ENCODE measurements around the gene CDH13. TPM values are rescaled to one million over a fixed set of nuclear protein-coding genes. Genes with fewer than 3 reads are reported as not detected.
A peak's percentile ranks its signal among the peaks of the same experiment; 100 is the strongest.

CDH13 gene
- total and polyA plus RNA-seq, 2 donors (not counting 1 experiment from before 2014, with no cell fraction given) = 27.6 to 96.7 TPM

DNA sequence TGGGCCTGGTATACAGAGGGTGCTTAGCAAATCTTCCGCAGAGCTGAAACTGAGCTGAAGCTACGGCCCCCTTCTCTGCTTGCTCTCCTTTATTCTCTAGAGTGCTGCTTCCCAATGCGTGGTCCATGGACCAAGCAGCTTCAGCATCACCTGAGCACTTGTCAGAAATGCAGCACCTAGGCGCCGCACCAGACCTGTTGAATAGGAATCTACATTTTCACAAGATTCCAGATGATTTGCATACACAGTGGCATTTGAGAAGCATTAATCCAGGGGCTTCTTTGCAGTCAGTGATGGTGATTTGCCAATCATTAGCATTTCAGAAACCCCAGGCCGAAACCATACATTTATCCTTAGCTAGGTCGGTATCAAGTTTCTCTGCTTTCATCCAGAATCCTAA is 204.2 kb downstream of the CDH13 start:
- no peak overlapping the region for H3K4me2 ChIP-seq (ENCODE audit: extremely low read depth, insufficient read depth, low read length)
- H3K79me2 ChIP-seq (ENCODE audit: control insufficient read depth, insufficient read depth, low read length) = no peaks in the 10 kb centered on the region
- no peak overlapping the region for H3K27ac ChIP-seq (ENCODE audit: insufficient read depth, low read length)
- no peaks in the 10 kb centered on the region for H3K36me3 ChIP-seq (ENCODE audit: control insufficient read depth, insufficient read depth, low read length)
- H2AFZ ChIP-seq (ENCODE audit: low read length) = no peak overlapping the region
- DNase-seq (ENCODE audit: low read depth in 2 of 2) = no peak
- H3K4me1 ChIP-seq (ENCODE audit: control insufficient read depth, extremely low read depth, insufficient read depth, low read length) = no peaks in the 10 kb centered on the region
- H4K20me1 ChIP-seq (ENCODE audit: control insufficient read depth, extremely low read depth, insufficient read depth, low read length) = no peaks in the 10 kb centered on the region
- no peak overlapping the region for H3K9ac ChIP-seq (ENCODE audit: insufficient read depth, low read length)
- TF ChIP-seq EZH2 (IDR thresholded peaks at IDR 0.05; ENCODE audit: low read length, missing control alignments) (no peak), CTCF (conservative IDR thresholded peaks at IDR 0.05 in 1 of 2, IDR thresholded peaks at IDR 0.05 in 1 of 2; ENCODE audit: low read depth in 1 of 2, low read length in 2 of 2) (no peak)
- H3K9me3 ChIP-seq (ENCODE audit: control insufficient read depth, insufficient read depth, low read depth, low read length) = no peaks in the 10 kb centered on the region
- H3K27me3 ChIP-seq (ENCODE audit: control insufficient read depth, insufficient read depth, low read length) = no peaks in the 10 kb centered on the region
- no peak overlapping the region for H3K4me3 ChIP-seq (replicated peaks in 1 of 4; ENCODE audit: control extremely low read depth in 1 of 4, insufficient read depth in 1 of 4, low read depth in 3 of 4, low read length in 4 of 4)

DNA sequence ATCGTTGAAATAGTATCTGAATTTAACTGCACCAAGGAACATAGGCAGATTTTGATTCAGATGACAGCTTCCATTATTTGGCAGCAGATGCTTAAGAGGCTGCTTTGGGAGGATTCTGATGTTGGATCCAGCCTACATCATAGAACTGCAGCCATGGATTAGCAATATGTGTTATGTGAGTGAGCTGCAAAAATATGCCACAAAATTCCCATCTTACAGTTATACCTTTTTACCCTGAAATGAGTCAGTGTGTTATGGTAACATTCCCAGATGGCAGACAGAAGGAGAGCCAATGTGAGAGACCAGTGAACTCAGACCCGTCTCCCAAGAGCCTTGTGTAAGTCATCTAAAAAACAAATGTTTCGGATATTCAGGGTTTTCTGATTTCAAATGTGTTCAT is 206.1 kb downstream of the CDH13 start:
- H3K9me3 ChIP-seq (ENCODE audit: control insufficient read depth, insufficient read depth, low read depth, low read length) = no peaks in the 10 kb centered on the region
- no peaks in the 10 kb centered on the region for H3K79me2 ChIP-seq (ENCODE audit: control insufficient read depth, insufficient read depth, low read length)
- H3K27ac ChIP-seq (ENCODE audit: insufficient read depth, low read length) = no peak overlapping the region
- H3K27me3 ChIP-seq (ENCODE audit: control insufficient read depth, insufficient read depth, low read length) = no peaks in the 10 kb centered on the region
- H4K20me1 ChIP-seq (ENCODE audit: control insufficient read depth, extremely low read depth, insufficient read depth, low read length) = no peaks in the 10 kb centered on the region
- H3K9ac ChIP-seq (ENCODE audit: insufficient read depth, low read length) = no peak overlapping the region
- no peak for TF ChIP-seq CTCF (conservative IDR thresholded peaks at IDR 0.05 in 1 of 2, IDR thresholded peaks at IDR 0.05 in 1 of 2; ENCODE audit: low read depth in 1 of 2, low read length in 2 of 2)
- no peak for TF ChIP-seq EZH2 (IDR thresholded peaks at IDR 0.05; ENCODE audit: low read length, missing control alignments)
- no peak overlapping the region for H2AFZ ChIP-seq (ENCODE audit: low read length)
- no peaks in the 10 kb centered on the region for H3K4me1 ChIP-seq (ENCODE audit: control insufficient read depth, extremely low read depth, insufficient read depth, low read length)
- no peak overlapping the region for H3K4me3 ChIP-seq (replicated peaks in 1 of 4; ENCODE audit: control extremely low read depth in 1 of 4, insufficient read depth in 1 of 4, low read depth in 3 of 4, low read length in 4 of 4)
- H3K36me3 ChIP-seq (ENCODE audit: control insufficient read depth, insufficient read depth, low read length) = no peaks in the 10 kb centered on the region
- H3K4me2 ChIP-seq (ENCODE audit: extremely low read depth, insufficient read depth, low read length) = peak overlapping the region; percentile 5
- peak; percentile 38 to 79 for DNase-seq (ENCODE audit: low read depth in 2 of 2)

GRCh38 chr16:82833378-82833993 is 206.7 kb downstream of the CDH13 start:
- no peaks in the 10 kb centered on the region for H4K20me1 ChIP-seq (ENCODE audit: control insufficient read depth, extremely low read depth, insufficient read depth, low read length)
- no peak overlapping the region for H3K4me2 ChIP-seq (ENCODE audit: extremely low read depth, insufficient read depth, low read length)
- no peak overlapping the region for H3K27ac ChIP-seq (ENCODE audit: insufficient read depth, low read length)
- H3K9me3 ChIP-seq (ENCODE audit: control insufficient read depth, insufficient read depth, low read depth, low read length) = no peaks in the 10 kb centered on the region
- H3K79me2 ChIP-seq (ENCODE audit: control insufficient read depth, insufficient read depth, low read length) = no peaks in the 10 kb centered on the region
- H2AFZ ChIP-seq (ENCODE audit: low read length) = no peak overlapping the region
- no peaks in the 10 kb centered on the region for H3K36me3 ChIP-seq (ENCODE audit: control insufficient read depth, insufficient read depth, low read length)
- H3K9ac ChIP-seq (ENCODE audit: insufficient read depth, low read length) = no peak overlapping the region
- no peaks in the 10 kb centered on the region for H3K4me1 ChIP-seq (ENCODE audit: control insufficient read depth, extremely low read depth, insufficient read depth, low read length)
- no peak for TF ChIP-seq EZH2 (IDR thresholded peaks at IDR 0.05; ENCODE audit: low read length, missing control alignments)
- TF ChIP-seq CTCF (conservative IDR thresholded peaks at IDR 0.05 in 1 of 2, IDR thresholded peaks at IDR 0.05 in 1 of 2; ENCODE audit: low read depth in 1 of 2, low read length in 2 of 2) = no peak
- DNase-seq (ENCODE audit: low read depth in 2 of 2) = no peak
- no peak overlapping the region for H3K4me3 ChIP-seq (replicated peaks in 1 of 4; ENCODE audit: control extremely low read depth in 1 of 4, insufficient read depth in 1 of 4, low read depth in 3 of 4, low read length in 4 of 4)
- no peaks in the 10 kb centered on the region for H3K27me3 ChIP-seq (ENCODE audit: control insufficient read depth, insufficient read depth, low read length)

Measured in fibroblast of lung (primary cell).